K562 (cell line): Measurements from ENCODE around the gene MAP4K4. TPM values are rescaled to one million over a fixed set of nuclear protein-coding genes. Genes with fewer than 3 reads are reported as not detected.
A peak's percentile ranks its signal among the peaks of the same experiment; 100 is the strongest.

Experiments used
- ATAC-seq: fragments of 200-7000 bp; cut with Tn5 transposase; 3 replicates; pipeline ENCODE4 v1.9.1; 2020; ENCODE audit warnings: moderate library complexity
- BruUV-seq: library from RNA; stranded (reverse); fragments of 400-500 nt; replicated peaks from 2 replicates; lab custom pipeline; 2021; lab: Mats Ljungman, UMichigan
- CTCF ChIA-PET: fragments of 300-600 bp; formaldehyde crosslinking; extraction: SDS; loops from one replicate; lab custom pipeline; 2021; ENCODE audit warnings: low intra/inter-chr PET ratio; lab: Yijun Ruan, JAX
- POLR2A ChIA-PET: fragments of 300-600, 350-650 bp; sonication (Branson Sonifier 250); formaldehyde crosslinking; extraction: SDS; loops from one replicate; lab custom pipeline; 2021; ENCODE audit warnings: antibody characterized with exemption, inconsistent platforms; lab: Yijun Ruan, JAX
- DNase-seq, 4 experiments: peaks; one replicate each; pipeline versions ENCODE4 v3.0.0 to v3.0.0-alpha.2; 2011 to 2018; ENCODE audit warnings: low spot score in 3 of 4, mixed read lengths in 3 of 4; ENCODE audit errors: extremely low read depth in 1 of 4
- FAIRE-seq: peaks from 2 replicates; lab custom pipeline; 2011; peaks lifted over from hg19 to GRCh38; lab: Jason Lieb, UNC
- H2AFZ ChIP-seq: 2 replicates; pipeline ENCODE4 v1.6.0; 2011; ENCODE audit warnings: low read depth, low read length, control low read depth, inconsistent platforms
- H3K27ac ChIP-seq: fragments of 200-600 bp; 3 replicates; pipeline ENCODE4 v1.8.0; 2011; ENCODE audit warnings: low read depth, mild to moderate bottlenecking, control low read depth, inconsistent platforms, low read length, moderate library complexity, mixed read lengths; ENCODE audit errors: extremely low read depth
- H3K27me3 ChIP-seq, 2 experiments: fragments of 300-600 bp in 1 of 2; 2 replicates in 1 of 2; 3 replicates in 1 of 2; pipeline versions ENCODE4 v1.6.0 to v1.8.0; 2011; ENCODE audit warnings: inconsistent platforms in 2 of 2, low read length in 2 of 2, mild to moderate bottlenecking in 1 of 2, mixed read lengths in 1 of 2, moderate library complexity in 1 of 2; ENCODE audit not compliant: control insufficient read depth in 2 of 2, insufficient read depth in 2 of 2
- H3K36me3 ChIP-seq: fragments of 300-600 bp; 3 replicates; pipeline ENCODE4 v1.8.0; 2011; ENCODE audit warnings: mild to moderate bottlenecking, low read length, inconsistent platforms; ENCODE audit not compliant: control insufficient read depth, insufficient read depth
- H3K4me1 ChIP-seq, 2 experiments: fragments of 200-600 bp in 1 of 2; replicated peaks in 1 of 2; 2 replicates in 1 of 2; 3 replicates in 1 of 2; pipeline versions ENCODE4 v1.5.1 to v1.8.0; 2011; ENCODE audit warnings: inconsistent platforms in 2 of 2, low read length in 2 of 2, mild to moderate bottlenecking in 1 of 2, mixed read lengths in 1 of 2, moderate library complexity in 1 of 2; ENCODE audit not compliant: control insufficient read depth in 2 of 2, insufficient read depth in 2 of 2
- H3K4me2 ChIP-seq: 2 replicates; pipeline ENCODE4 v1.6.1; 2011; ENCODE audit warnings: low read length, control low read depth, inconsistent platforms, mixed read lengths; ENCODE audit not compliant: insufficient read depth
- H3K4me3 ChIP-seq: fragments of 200-600 bp; sonication (generic), shearing (Covaris generic); 2 replicates; pipeline ENCODE4 v1.5.1; 2016; ENCODE audit warnings: control low read depth, inconsistent platforms
- H3K79me2 ChIP-seq: fragments of 200-600 bp; 3 replicates; pipeline ENCODE4 v1.8.0; 2011; ENCODE audit warnings: low read length, inconsistent platforms; ENCODE audit not compliant: control insufficient read depth, insufficient read depth
- H3K9ac ChIP-seq, 2 experiments: 2 replicates each; pipeline versions ENCODE4 v1.6.0 to v1.6.1; 2011; ENCODE audit warnings: low read depth in 2 of 2, low read length in 2 of 2, control low read depth in 1 of 2, inconsistent platforms in 1 of 2, mild to moderate bottlenecking in 1 of 2, mixed read lengths in 1 of 2; ENCODE audit not compliant: insufficient read depth in 1 of 2
- H3K9me1 ChIP-seq: one replicate; pipeline ENCODE4 v1.6.0; 2011; ENCODE audit warnings: inconsistent platforms, mild to moderate bottlenecking, low read length, moderate library complexity; ENCODE audit not compliant: control insufficient read depth, insufficient read depth
- H3K9me3 ChIP-seq: replicated peaks from 2 replicates; pipeline ENCODE4 v1.5.1; 2011; ENCODE audit warnings: low read depth, low read length, inconsistent platforms; ENCODE audit not compliant: control insufficient read depth, insufficient read depth
- H4K20me1 ChIP-seq: replicated peaks from 2 replicates; pipeline ENCODE4 v1.6.1; 2011; ENCODE audit warnings: low read length, inconsistent platforms, mixed read lengths; ENCODE audit not compliant: control insufficient read depth, insufficient read depth
- BHLHE40 ChIP-seq: IDR thresholded peaks from 2 replicates; pipeline ENCODE4 v1.6.1; 2011; ENCODE audit warnings: low read length, improper control_type of control experiment
- CREM ChIP-seq: IDR thresholded peaks from 2 replicates; pipeline ENCODE4 v1.6.1; 2014; ENCODE audit warnings: antibody characterized with exemption, low read depth
- ESRRA ChIP-seq: fragments of 450-650 bp; IDR thresholded peaks from 2 replicates; pipeline ENCODE4 v1.6.1; 2014; ENCODE audit warnings: low read depth, mild to moderate bottlenecking, moderate library complexity, borderline replicate concordance
- LARP7 ChIP-seq: fragments of 450-650 bp; IDR thresholded peaks from 2 replicates; pipeline ENCODE4 v1.6.1; 2016
- MAFG ChIP-seq: fragments of 450-650 bp; conservative IDR thresholded peaks from 2 replicates; pipeline ENCODE4 v1.6.1; 2016; ENCODE audit warnings: missing genetic modification characterization, missing compliant biosample characterization
- MED1 ChIP-seq: sonication (generic); formaldehyde crosslinking; IDR thresholded peaks from 2 replicates; pipeline ENCODE4 v1.8.1; 2023; ENCODE audit warnings: missing genetic modification reagents, borderline replicate concordance
- MYC ChIP-seq, 2 experiments: fragments of 250-450 bp in 1 of 2; sonication (Bioruptor Pico) in 1 of 2; IDR thresholded peaks; 2 replicates each; pipeline versions ENCODE4 v1.5.1 to v1.6.1; 2012 to 2021; ENCODE audit warnings: low read depth in 2 of 2, borderline replicate concordance in 1 of 2, improper control_type of control experiment in 1 of 2, low read length in 1 of 2, mild to moderate bottlenecking in 1 of 2, moderate library complexity in 1 of 2
- NCOA1 ChIP-seq: fragments of 450-650 bp; IDR thresholded peaks from 2 replicates; pipeline ENCODE4 v1.6.1; 2016; ENCODE audit warnings: low read depth
- PRDM10 ChIP-seq: fragments of 450-650 bp; IDR thresholded peaks from 2 replicates; pipeline ENCODE4 v1.6.1; 2018; ENCODE audit not compliant: partially characterized antibody
- RBM39 ChIP-seq: fragments of 200-400 bp; formaldehyde crosslinking; optimal IDR thresholded peaks from 2 replicates; pipeline ENCODE3; 2018; ENCODE audit warnings: low read depth, low read length
- SPI1 ChIP-seq: IDR thresholded peaks from 2 replicates; pipeline ENCODE4 v1.6.1; 2011; ENCODE audit warnings: low read depth, low read length, control low read depth, borderline replicate concordance
- TAF15 ChIP-seq: fragments of 200-400 bp; formaldehyde crosslinking; IDR thresholded peaks from 2 replicates; pipeline ENCODE4 v1.6.1; 2017; ENCODE audit warnings: mild to moderate bottlenecking, low read depth, low read length, moderate library complexity
- TBP ChIP-seq: optimal IDR thresholded peaks from 2 replicates; pipeline ENCODE3; 2011; ENCODE audit warnings: low read depth, low read length, improper control_type of control experiment
- VEZF1 ChIP-seq: fragments of 200-800 bp; sonication (Bioruptor generic); IDR thresholded peaks from 2 replicates; pipeline ENCODE4 v1.6.1; 2017; ENCODE audit warnings: missing genetic modification characterization, missing compliant biosample characterization
- ZBTB1 ChIP-seq: sonication (generic); formaldehyde crosslinking; IDR thresholded peaks from 2 replicates; pipeline ENCODE4 v1.8.1; 2023; ENCODE audit warnings: missing genetic modification reagents, low read depth, mild to moderate bottlenecking, borderline replicate concordance
- ZNF134 ChIP-seq: fragments of 250-450 bp; sonication (Bioruptor Pico); conservative IDR thresholded peaks from 2 replicates; pipeline ENCODE4 v1.4.0; 2020
- ZNF174 ChIP-seq: fragments of 250-450 bp; sonication (Bioruptor Pico); IDR thresholded peaks from 2 replicates; pipeline ENCODE4 v1.4.0; 2020; ENCODE audit warnings: mild to moderate bottlenecking
- WGBS: fragments of 100-300 bp; shearing (Covaris generic); methylation state at CpG from one replicate; pipeline ENCODE4 v1.1.6; 2016; ENCODE audit warnings: low coverage, mixed read lengths; ENCODE audit not compliant: insufficient coverage; ENCODE audit errors: missing lambda C conversion rate; 5-methylcytosine and 5-hydroxymethylcytosine counted together
- in situ Hi-C: fragments of 300-500 bp; cut with MboI; formaldehyde crosslinking; loops from 4 replicates; pipeline ENCODE4 v1.15.0; 2018; ENCODE audit warnings: inconsistent platforms, mixed read lengths
- intact Hi-C: fragments of 100-400 bp; cut with micrococcal nuclease; formaldehyde crosslinking; loops from 2 replicates; pipeline ENCODE4 v1.14.2; 2022
- polyA plus RNA-seq, 8 experiments: library from polyadenylated mRNA; depleted of rRNA in 4 of 8; stranded (reverse) in 5 of 8; unstranded in 3 of 8; fragments of >200 nt; fragmentation: Nextera tagmentation in 2 of 8; fragmentation: Illumina TruSeq in 1 of 8; extraction: Ambion mirVana in 2 of 8; extraction: Trizol in 1 of 8; gene quantifications; 2 replicates each; pipeline versions ENCODE4 v1.2.1 to v1.2.3, GENCODE V29; 2011 to 2014; ENCODE audit warnings: inconsistent platforms in 1 of 8, missing spikeins in 1 of 8
- total RNA-seq, 7 experiments: library from RNA; depleted of rRNA in 6 of 7; stranded (reverse); fragments of >200 nt in 6 of 7; fragmentation: Illumina TruSeq in 2 of 7; extraction: Trizol in 2 of 7; gene quantifications; 2 replicates each; pipeline versions ENCODE4 v1.2.1 to v1.2.3, GENCODE V29; 2011 to 2021; ENCODE audit warnings: low replicate concordance in 1 of 7

Gene MAP4K4
- total and polyA plus RNA-seq, 9 of the 15 experiments (the other 6 are each of a cell fraction or from before 2014, with no cell fraction given): 7.6 to 76.4 (median 50.6) TPM

GRCh38 chr2:101781326-101781725, 83.8 kb downstream of the MAP4K4 start:
- peaks cover 94% of the 10 kb centered on the region for H3K79me2 ChIP-seq
- ChIA-PET CTCF (no interaction called here), POLR2A (interaction anchor here (0.6 to 0.8 kb wide), 2 partner anchors 15 to 619 kb away, joined by 3 read pairs; no protein-coding TSS in a partner anchor)
- in situ Hi-C loops: no loop called here
- H3K4me1 ChIP-seq: peaks cover 3 to 29% of the 10 kb centered on the region in 2 experiments
- H3K9me1 ChIP-seq: no peaks in the 10 kb centered on the region
- WGBS: 9% methylated on average over 4 of the region's 4 CpGs
- ATAC-seq: peak; percentile 84
- no peaks in the 10 kb centered on the region for H3K9me3 ChIP-seq
- no TSS peak for BruUV-seq
- H2AFZ ChIP-seq: 0 out of 2 replicates have a peak overlapping the region, but pooled peaks have one; percentile 14
- peak in 2 of 4 experiments; percentile 34 to 55 for DNase-seq
- H3K27me3 ChIP-seq: no peaks in the 10 kb centered on the region
- H4K20me1 ChIP-seq: peaks cover 41% of the 10 kb centered on the region
- intact Hi-C loops: no loop called here
- peak overlapping the region; percentile 71; the same call in 2 of the 3 replicates for H3K27ac ChIP-seq
- peak; percentile 72 for FAIRE-seq
- H3K9ac ChIP-seq: peak overlapping the region in 1 of 2 experiments; percentile 26; a peak in 2 of 4 replicates
- no peak overlapping the region for H3K4me3 ChIP-seq
- peak overlapping the region; percentile 47 for H3K4me2 ChIP-seq
- no peaks in the 10 kb centered on the region for H3K36me3 ChIP-seq
- TF ChIP-seq MAFG (tag) (peak; percentile 43), BHLHE40 (no peak), CREM (peak; percentile 38; the same call in 1 of the 2 replicates), LARP7 (no peak), ZNF134 (CRISPR knock-in tag) (no peak), SPI1 (peak; percentile 79), RBM39 (no peak), TBP (no peak), ZBTB1 (CRISPR knock-in tag) (no peak), NCOA1 (no peak), TAF15 (no peak), VEZF1 (peak; percentile 88), ZNF174 (CRISPR knock-in tag) (no peak), MED1 (CRISPR knock-in tag) (no peak), PRDM10 (no peak), MYC (IDR thresholded peaks at IDR 0.05; ENCODE audit: low read depth, low read length) (peak; percentile 28; the same call in 1 of the 2 replicates), MYC (CRISPR knock-in tag; IDR thresholded peaks at IDR 0.05; ENCODE audit: borderline replicate concordance, low read depth) (no peak), ESRRA (no peak)
